Trophoblast cell (in vitro differentiated cells and primary cell): ENCODE measurements around the gene UGT1A3.

Experiments used
- DNase-seq, 2 donors: peaks; one replicate each; pipeline ENCODE4 v3.0.0-alpha.2; 2016
- H2AFZ ChIP-seq: 2 replicates; pipeline ENCODE4 v1.6.1; 2013; ENCODE audit warnings: low read length, moderate library complexity, mild to moderate bottlenecking; ENCODE audit not compliant: insufficient read depth, poor library complexity
- H2AK5ac ChIP-seq: 2 replicates; pipeline ENCODE4 v1.6.1; 2013; ENCODE audit warnings: mild to moderate bottlenecking, low read length
- H2BK120ac ChIP-seq: 2 replicates; pipeline ENCODE4 v1.6.1; 2013; ENCODE audit warnings: low read length, mild to moderate bottlenecking, moderate library complexity; ENCODE audit not compliant: insufficient read depth, poor library complexity
- H2BK12ac ChIP-seq: 2 replicates; pipeline ENCODE4 v1.6.1; 2013; ENCODE audit warnings: mild to moderate bottlenecking, low read length, moderate library complexity
- H2BK5ac ChIP-seq: 2 replicates; pipeline ENCODE4 v1.6.1; 2013; ENCODE audit warnings: low read length, low read depth, moderate library complexity, mild to moderate bottlenecking; ENCODE audit not compliant: poor library complexity
- H3K14ac ChIP-seq: 2 replicates; pipeline ENCODE4 v1.6.1; 2013; ENCODE audit warnings: mild to moderate bottlenecking, low read length
- H3K18ac ChIP-seq: 2 replicates; pipeline ENCODE4 v1.6.1; 2013; ENCODE audit warnings: mild to moderate bottlenecking, low read length
- H3K23ac ChIP-seq: 2 replicates; pipeline ENCODE4 v1.6.1; 2013; ENCODE audit warnings: low read length
- H3K27ac ChIP-seq: 2 replicates; pipeline ENCODE4 v1.5.1; 2013; ENCODE audit warnings: low read depth, mild to moderate bottlenecking, inconsistent platforms, low read length, moderate library complexity
- H3K27me3 ChIP-seq: 2 replicates; pipeline ENCODE4 v1.6.1; 2013; ENCODE audit warnings: inconsistent platforms, mild to moderate bottlenecking, low read length, moderate library complexity; ENCODE audit not compliant: insufficient read depth
- H3K36me3 ChIP-seq, 2 experiments: 1 replicate in 1 of 2; 2 replicates in 1 of 2; pipeline ENCODE4 v1.6.1; 2013; ENCODE audit warnings: low read length in 2 of 2, mild to moderate bottlenecking in 2 of 2, moderate library complexity in 1 of 2; ENCODE audit not compliant: insufficient read depth in 2 of 2, control insufficient read depth in 1 of 2
- H3K4ac ChIP-seq: 2 replicates; pipeline ENCODE4 v1.6.1; 2013; ENCODE audit warnings: low read depth, mild to moderate bottlenecking, low read length, moderate library complexity
- H3K4me1 ChIP-seq, 2 experiments: 1 replicate in 1 of 2; 2 replicates in 1 of 2; pipeline ENCODE4 v1.6.1; 2013; ENCODE audit warnings: low read length in 2 of 2, mild to moderate bottlenecking in 2 of 2, moderate library complexity in 1 of 2; ENCODE audit not compliant: insufficient read depth in 2 of 2, control insufficient read depth in 1 of 2
- H3K4me2 ChIP-seq: 2 replicates; pipeline ENCODE4 v1.6.1; 2013; ENCODE audit warnings: inconsistent platforms, mild to moderate bottlenecking, low read length, moderate library complexity
- H3K4me3 ChIP-seq: 2 replicates; pipeline ENCODE4 v1.5.1; 2013; ENCODE audit warnings: mild to moderate bottlenecking, low read depth, low read length, inconsistent platforms
- H3K79me1 ChIP-seq: one replicate; pipeline ENCODE4 v1.6.1; 2013; ENCODE audit warnings: low read length
- H3K79me2 ChIP-seq: 2 replicates; pipeline ENCODE4 v1.6.1; 2013; ENCODE audit warnings: low read length, mild to moderate bottlenecking; ENCODE audit not compliant: control insufficient read depth, insufficient read depth, poor library complexity
- H3K9ac ChIP-seq: 2 replicates; pipeline ENCODE4 v1.6.1; 2013; ENCODE audit warnings: mild to moderate bottlenecking, low read length
- H3K9me3 ChIP-seq: 2 replicates; pipeline ENCODE4 v1.6.1; 2013; ENCODE audit warnings: low read depth, mild to moderate bottlenecking, control low read depth, inconsistent platforms, low read length; ENCODE audit not compliant: insufficient read depth
- H4K12ac ChIP-seq: 2 replicates; pipeline ENCODE4 v1.6.1; 2013; ENCODE audit warnings: low read depth, mild to moderate bottlenecking, low read length, moderate library complexity
- H4K8ac ChIP-seq: 2 replicates; pipeline ENCODE4 v1.6.1; 2013; ENCODE audit warnings: low read depth, mild to moderate bottlenecking, low read length, moderate library complexity
- H4K91ac ChIP-seq: one replicate; pipeline ENCODE4 v1.6.1; 2013; ENCODE audit warnings: low read depth, mild to moderate bottlenecking, low read length, moderate library complexity
- WGBS: extraction: QIAGEN DNeasy Blood & Tissue Kit; methylation state at CpG from one replicate; pipeline ENCODE4 v1.1.7; 2013; ENCODE audit warnings: missing lambda C conversion rate; ENCODE audit not compliant: insufficient read length, insufficient coverage; ENCODE audit errors: extremely low coverage; 5-methylcytosine and 5-hydroxymethylcytosine counted together

UGT1A3 gene

GRCh38 chr2:233684640-233685039, 44.2 kb upstream of the UGT1A3 start:
- Histone ChIP-seq H3K4ac (no peak overlapping the region), H3K27me3 (no peaks in the 10 kb centered on the region), H3K79me1 (no peaks in the 10 kb centered on the region), H4K12ac (no peak overlapping the region), H2BK5ac (no peak overlapping the region), H3K36me3 (no peaks in the 10 kb centered on the region), H3K4me2 (no peak overlapping the region), H3K18ac (no peak overlapping the region), H3K9ac (no peak overlapping the region), H3K4me3 (no peak overlapping the region), H3K79me2 (no peaks in the 10 kb centered on the region), H3K27ac (no peak overlapping the region), H3K4me1 (no peaks in the 10 kb centered on the region), H3K9me3 (peaks cover 2% of the 10 kb centered on the region), H2AK5ac (no peak overlapping the region), H2BK120ac (no peak overlapping the region), H4K8ac (no peak overlapping the region), H3K23ac (no peak overlapping the region), H4K91ac (no peak overlapping the region), H2BK12ac (no peak overlapping the region), H3K14ac (no peak overlapping the region), H2AFZ (no peak overlapping the region)
- WGBS = no CpG with 5 or more reads among the region's 1 CpG
- DNase-seq = no peak

DNA sequence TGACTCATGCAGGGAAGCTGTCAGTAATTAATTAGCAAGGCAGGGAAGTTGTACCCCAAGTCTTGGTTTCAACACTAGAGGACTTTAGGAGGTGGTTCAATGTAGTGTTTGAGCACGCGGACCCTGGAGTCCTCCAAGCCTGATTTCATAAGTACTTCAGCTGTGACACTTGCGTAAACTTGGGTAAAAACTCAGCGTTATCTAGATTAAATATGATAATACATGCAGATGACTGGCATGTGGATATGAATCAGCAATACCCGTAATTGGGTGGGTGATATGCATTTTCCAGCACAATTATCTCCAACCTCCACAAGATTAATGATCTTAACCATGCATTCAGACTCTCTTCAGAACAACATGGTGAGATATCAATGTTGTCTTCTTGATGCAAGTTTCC, 41.9 kb upstream of the UGT1A3 start:
- Histone ChIP-seq H4K8ac (no peak overlapping the region), H3K9me3 (no peaks in the 10 kb centered on the region), H3K27me3 (no peaks in the 10 kb centered on the region), H3K36me3 (no peaks in the 10 kb centered on the region), H3K4me1 (no peaks in the 10 kb centered on the region), H2AK5ac (no peak overlapping the region), H4K12ac (no peak overlapping the region), H2AFZ (no peak overlapping the region), H3K4ac (no peak overlapping the region), H3K14ac (no peak overlapping the region), H2BK120ac (no peak overlapping the region), H3K27ac (no peak overlapping the region), H2BK5ac (no peak overlapping the region), H3K79me1 (no peaks in the 10 kb centered on the region), H3K23ac (no peak overlapping the region), H2BK12ac (no peak overlapping the region), H3K9ac (no peak overlapping the region), H3K18ac (no peak overlapping the region), H4K91ac (no peak overlapping the region), H3K4me3 (no peak overlapping the region), H3K79me2 (no peaks in the 10 kb centered on the region), H3K4me2 (no peak overlapping the region)
- DNase-seq = no peak
- no CpG with 5 or more reads among the region's 5 CpGs for WGBS

DNA sequence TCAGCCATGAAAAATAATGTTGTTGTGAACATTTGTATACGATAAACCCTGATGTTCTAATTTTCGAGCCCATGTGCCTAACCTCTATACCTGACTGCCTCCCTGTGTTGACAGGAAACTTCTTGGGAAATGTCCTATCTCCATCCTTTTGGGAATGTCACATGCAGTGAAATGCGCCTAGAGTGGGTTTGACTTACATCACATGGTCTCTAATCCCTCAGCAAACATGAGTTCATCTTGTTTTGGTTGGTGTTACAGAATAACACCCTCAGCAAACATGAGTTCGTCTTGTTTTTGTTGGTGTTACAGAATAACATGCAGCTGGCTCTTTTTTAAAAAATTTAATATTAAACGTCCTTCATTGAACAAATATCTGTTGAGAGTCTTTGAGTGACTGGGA, 40.5 kb upstream of the UGT1A3 start:
- Histone ChIP-seq H2BK12ac (no peak overlapping the region), H3K27me3 (no peaks in the 10 kb centered on the region), H2BK5ac (no peak overlapping the region), H3K14ac (no peak overlapping the region), H4K12ac (no peak overlapping the region), H3K27ac (no peak overlapping the region), H3K36me3 (no peaks in the 10 kb centered on the region), H3K4me2 (no peak overlapping the region), H3K9me3 (no peaks in the 10 kb centered on the region), H2AFZ (no peak overlapping the region), H4K91ac (no peak overlapping the region), H3K23ac (no peak overlapping the region), H3K79me2 (no peaks in the 10 kb centered on the region), H3K4me1 (no peaks in the 10 kb centered on the region), H3K18ac (no peak overlapping the region), H2AK5ac (no peak overlapping the region), H2BK120ac (no peak overlapping the region), H3K9ac (no peak overlapping the region), H3K4ac (no peak overlapping the region), H3K4me3 (no peak overlapping the region), H4K8ac (no peak overlapping the region), H3K79me1 (no peaks in the 10 kb centered on the region)
- no peak for DNase-seq
- WGBS = no CpG with 5 or more reads among the region's 5 CpGs

GRCh38 chr2:233689031-233689430, 39.8 kb upstream of the UGT1A3 start:
- Histone ChIP-seq H2BK12ac (no peak overlapping the region), H3K4me1 (no peaks in the 10 kb centered on the region), H3K4me2 (no peak overlapping the region), H3K36me3 (no peaks in the 10 kb centered on the region), H3K14ac (no peak overlapping the region), H3K9me3 (no peaks in the 10 kb centered on the region), H4K8ac (no peak overlapping the region), H4K12ac (no peak overlapping the region), H3K23ac (no peak overlapping the region), H3K18ac (no peak overlapping the region), H3K4ac (no peak overlapping the region), H3K4me3 (no peak overlapping the region), H2AK5ac (no peak overlapping the region), H3K27me3 (no peaks in the 10 kb centered on the region), H2BK5ac (no peak overlapping the region), H2AFZ (no peak overlapping the region), H3K9ac (no peak overlapping the region), H3K79me2 (no peaks in the 10 kb centered on the region), H4K91ac (no peak overlapping the region), H2BK120ac (no peak overlapping the region), H3K79me1 (no peaks in the 10 kb centered on the region), H3K27ac (no peak overlapping the region)
- no peak for DNase-seq

GRCh38 chr2:233689501-233689900, 39.3 kb upstream of the UGT1A3 start:
- H2BK5ac ChIP-seq = no peak overlapping the region
- H3K14ac ChIP-seq = no peak overlapping the region
- H3K36me3 ChIP-seq = no peaks in the 10 kb centered on the region
- H2BK12ac ChIP-seq = no peak overlapping the region
- no peak for DNase-seq
- H2AFZ ChIP-seq = no peak overlapping the region
- no peak overlapping the region for H3K9ac ChIP-seq
- no peak overlapping the region for H4K91ac ChIP-seq
- no peak overlapping the region for H3K4me2 ChIP-seq
- H3K4ac ChIP-seq = no peak overlapping the region
- no peak overlapping the region for H3K18ac ChIP-seq
- H3K27me3 ChIP-seq = no peaks in the 10 kb centered on the region
- no peaks in the 10 kb centered on the region for H3K4me1 ChIP-seq
- no peaks in the 10 kb centered on the region for H3K79me1 ChIP-seq
- no peaks in the 10 kb centered on the region for H3K9me3 ChIP-seq
- H3K79me2 ChIP-seq = no peaks in the 10 kb centered on the region
- WGBS = no CpG with 5 or more reads among the region's 3 CpGs
- H4K8ac ChIP-seq = no peak overlapping the region
- H4K12ac ChIP-seq = no peak overlapping the region
- H3K27ac ChIP-seq = no peak overlapping the region
- no peak overlapping the region for H3K4me3 ChIP-seq
- no peak overlapping the region for H3K23ac ChIP-seq
- no peak overlapping the region for H2BK120ac ChIP-seq
- H2AK5ac ChIP-seq = no peak overlapping the region
